Smooth muscle cell (in vitro differentiated cells): Measurements from ENCODE around the gene ATP9B. TPM values are rescaled to one million over a fixed set of nuclear protein-coding genes. Genes with fewer than 3 reads are reported as not detected.

Experiments
- DNase-seq: peaks from one replicate; lab custom pipeline; 2025; ENCODE audit not compliant: unreplicated experiment; lab: John Stamatoyannopoulos, UW
- H2AFZ ChIP-seq: fragments of 200-600 bp; sonication (generic); 2 replicates; pipeline ENCODE4 v1.6.0; 2016; ENCODE audit warnings: antibody characterized with exemption, low read depth, mild to moderate bottlenecking
- H3F3A ChIP-seq: fragments of 200-600 bp; sonication (generic); 2 replicates; pipeline ENCODE4 v1.6.0; 2017; ENCODE audit warnings: antibody characterized with exemption, low read depth
- H3K27ac ChIP-seq: fragments of 200-600 bp; sonication (generic); 2 replicates; pipeline ENCODE4 v1.5.1; 2016; ENCODE audit warnings: low read depth, mild to moderate bottlenecking
- H3K27me3 ChIP-seq: fragments of 200-600 bp; sonication (generic); 2 replicates; pipeline ENCODE4 v1.6.1; 2016; ENCODE audit warnings: low read depth, mild to moderate bottlenecking
- H3K36me3 ChIP-seq: fragments of 200-600 bp; sonication (generic); 2 replicates; pipeline ENCODE4 v1.5.1; 2016; ENCODE audit warnings: low read depth
- H3K4me1 ChIP-seq: fragments of 200-600 bp; sonication (generic); 2 replicates; pipeline ENCODE4 v1.5.1; 2016; ENCODE audit warnings: low read depth
- H3K4me2 ChIP-seq: fragments of 200-600 bp; sonication (generic); 2 replicates; pipeline ENCODE4 v1.6.0; 2016; ENCODE audit warnings: mild to moderate bottlenecking
- H3K4me3 ChIP-seq: fragments of 200-600 bp; sonication (generic); 2 replicates; pipeline ENCODE4 v1.5.1; 2016; ENCODE audit warnings: mild to moderate bottlenecking
- H3K79me2 ChIP-seq: fragments of 200-600 bp; sonication (generic); 2 replicates; pipeline ENCODE4 v1.6.0; 2016; ENCODE audit warnings: low read depth, mild to moderate bottlenecking
- H3K9ac ChIP-seq: fragments of 200-600 bp; sonication (generic); 2 replicates; pipeline ENCODE4 v1.6.0; 2016; ENCODE audit warnings: low read depth
- H3K9me3 ChIP-seq: fragments of 200-600 bp; sonication (generic); replicated peaks from 2 replicates; pipeline ENCODE4 v1.5.1; 2016; ENCODE audit warnings: low read depth
- H4K20me1 ChIP-seq: fragments of 200-600 bp; sonication (generic); 2 replicates; pipeline ENCODE4 v1.6.0; 2016; ENCODE audit warnings: low read depth
- CTCF ChIP-seq: fragments of 200-600 bp; sonication (generic); IDR thresholded peaks from 2 replicates; pipeline ENCODE4 v1.5.1; 2017; ENCODE audit warnings: borderline replicate concordance, mild to moderate bottlenecking, antibody characterized with exemption; ENCODE audit not compliant: insufficient read depth, poor library complexity, severe bottlenecking
- WGBS: methylation state at CpG from one replicate; pipeline ENCODE4 v1.1.7; 2016; ENCODE audit warnings: low lambda C conversion rate; 5-methylcytosine and 5-hydroxymethylcytosine counted together
- polyA plus RNA-seq: library from polyadenylated mRNA; unstranded; fragments of >200 nt; fragmentation: Nextera tagmentation; extraction: Ambion mirVana; gene quantifications from 2 replicates; pipeline ENCODE4 v1.2.1, GENCODE V29; 2016
- total RNA-seq: library from RNA; depleted of rRNA; stranded (reverse); fragments of >200 nt; gene quantifications from 2 replicates; pipeline ENCODE4 v1.2.3, GENCODE V29; 2014

The ATP9B gene
- total and polyA plus RNA-seq, 2 experiments from 2014 or later: 6.1 to 16.4 TPM

GRCh38 chr18:79095216-79095615, 26.0 kb downstream of the ATP9B start:
- Histone ChIP-seq H2AFZ (no peak overlapping the region), H3K36me3 (no peaks in the 10 kb centered on the region), H4K20me1 (peaks cover 41% of the 10 kb centered on the region), H3K9me3 (no peaks in the 10 kb centered on the region), H3K27me3 (no peaks in the 10 kb centered on the region), H3K4me1 (no peaks in the 10 kb centered on the region), H3K9ac (no peak overlapping the region), H3K4me2 (no peak overlapping the region), H3F3A (no peaks in the 10 kb centered on the region), H3K4me3 (no peak overlapping the region), H3K79me2 (peaks cover 53% of the 10 kb centered on the region), H3K27ac (no peak overlapping the region)
- 85% methylated on average over 1 of the region's 1 CpG for WGBS
- TF ChIP-seq CTCF: no peak
- DNase-seq: no peak

GRCh38 chr18:79100944-79101343, 31.8 kb downstream of the ATP9B start:
- H4K20me1 ChIP-seq: peaks cover 7% of the 10 kb centered on the region
- no peak for DNase-seq
- WGBS: 100% methylated on average over 2 of the region's 2 CpGs
- TF ChIP-seq CTCF: no peak
- H3K9ac ChIP-seq: no peak overlapping the region
- H3K4me2 ChIP-seq: no peak overlapping the region
- H3K9me3 ChIP-seq: no peaks in the 10 kb centered on the region
- no peak overlapping the region for H3K27ac ChIP-seq
- no peaks in the 10 kb centered on the region for H3K4me1 ChIP-seq
- no peak overlapping the region for H2AFZ ChIP-seq
- no peaks in the 10 kb centered on the region for H3F3A ChIP-seq
- no peaks in the 10 kb centered on the region for H3K27me3 ChIP-seq
- no peaks in the 10 kb centered on the region for H3K36me3 ChIP-seq
- peaks cover 26% of the 10 kb centered on the region for H3K79me2 ChIP-seq
- no peak overlapping the region for H3K4me3 ChIP-seq

GRCh38 chr18:79102886-79103285, 33.7 kb downstream of the ATP9B start:
- no peak for DNase-seq
- Histone ChIP-seq H3K36me3 (no peaks in the 10 kb centered on the region), H3K4me3 (no peak overlapping the region), H4K20me1 (peaks cover 25% of the 10 kb centered on the region), H3K4me1 (no peaks in the 10 kb centered on the region), H2AFZ (no peak overlapping the region), H3K79me2 (peaks cover 34% of the 10 kb centered on the region), H3K27ac (no peak overlapping the region), H3K9ac (no peak overlapping the region), H3K27me3 (no peaks in the 10 kb centered on the region), H3K4me2 (no peak overlapping the region), H3F3A (no peaks in the 10 kb centered on the region), H3K9me3 (no peaks in the 10 kb centered on the region)
- 95% methylated on average over 5 of the region's 5 CpGs for WGBS
- TF ChIP-seq CTCF: no peak

- WGBS: 93% methylated on average over 2 of the region's 2 CpGs
- H3K27ac ChIP-seq: no peak overlapping the region
- TF ChIP-seq CTCF: no peak
- H2AFZ ChIP-seq: no peak overlapping the region
- H3K4me1 ChIP-seq: no peaks in the 10 kb centered on the region
- peaks cover 38% of the 10 kb centered on the region for H3K79me2 ChIP-seq
- no peaks in the 10 kb centered on the region for H3K36me3 ChIP-seq
- no peaks in the 10 kb centered on the region for H3F3A ChIP-seq
- no peaks in the 10 kb centered on the region for H3K9me3 ChIP-seq
- no peak for DNase-seq
- no peaks in the 10 kb centered on the region for H3K27me3 ChIP-seq
- no peak overlapping the region for H3K4me2 ChIP-seq
- H4K20me1 ChIP-seq: peaks cover 29% of the 10 kb centered on the region
- H3K4me3 ChIP-seq: no peak overlapping the region
- H3K9ac ChIP-seq: no peak overlapping the region
These were observed 34.9 kb downstream of the ATP9B start for GRCh38 chr18:79104137-79104536.
